Esophagus muscularis mucosa (tissue), 4 donors: ENCODE measurements around the gene SOBP. TPM values are rescaled to one million over a fixed set of nuclear protein-coding genes. Genes with fewer than 3 reads are reported as not detected.

Experiments used
- DNase-seq: peaks from one replicate; pipeline ENCODE4 v3.0.0-alpha.2; 2017; ENCODE audit errors: extremely low spot score
- H3K27ac ChIP-seq, 4 donors: fragments of 200-600 bp; sonication (generic); replicated peaks in 1 of 4; 1 replicate in 3 of 4; 2 replicates in 1 of 4; pipeline ENCODE4 v1.5.1; 2016 to 2019; ENCODE audit warnings: mild to moderate bottlenecking in 1 of 4
- H3K27me3 ChIP-seq, 4 donors: fragments of 200-600 bp; sonication (generic); one replicate each; pipeline versions ENCODE4 v1.5.1 to v1.6.0; 2016 to 2019
- H3K36me3 ChIP-seq, 4 donors: fragments of 200-600 bp; sonication (generic); one replicate each; pipeline ENCODE4 v1.5.1; 2016 to 2019
- H3K4me1 ChIP-seq, 4 donors: fragments of 200-600 bp; sonication (generic); one replicate each; pipeline ENCODE4 v1.5.1; 2016 to 2019
- H3K4me3 ChIP-seq, 4 donors: fragments of 200-600 bp; sonication (generic); 1 replicate in 2 of 4; 2 replicates in 2 of 4; pipeline ENCODE4 v1.5.1; 2016 to 2019; ENCODE audit warnings: mild to moderate bottlenecking in 4 of 4, moderate library complexity in 1 of 4
- H3K9me3 ChIP-seq, 4 donors: fragments of 200-600 bp; sonication (generic); 1 replicate in 3 of 4; 2 replicates in 1 of 4; pipeline ENCODE4 v1.5.1; 2016 to 2019
- EP300 ChIP-seq: sonication (generic); formaldehyde crosslinking; IDR thresholded peaks from one replicate; pipeline ENCODE4 v1.6.1; 2017; ENCODE audit warnings: antibody characterized with exemption
- POLR2A ChIP-seq: fragments of 450-650 bp; IDR thresholded peaks from one replicate; pipeline ENCODE4 v1.6.1; 2017; ENCODE audit warnings: antibody characterized with exemption, moderate library complexity, mild to moderate bottlenecking, low read depth
- POLR2AphosphoS5 ChIP-seq, 2 donors: sonication (generic); formaldehyde crosslinking; IDR thresholded peaks; one replicate each; pipeline ENCODE4 v1.6.1; 2017; ENCODE audit warnings: antibody characterized with exemption in 2 of 2
- WGBS: methylation state at CpG from one replicate; pipeline ENCODE4 v1.1.5; 2018; 5-methylcytosine and 5-hydroxymethylcytosine counted together
- intact Hi-C: fragments of 100-400 bp; cut with DNase I; formaldehyde crosslinking; loops from one replicate; pipeline ENCODE4 v1.15.1; 2023
- total RNA-seq, 4 donors: library from RNA; depleted of rRNA; stranded (reverse); fragments of >200 nt; gene quantifications; one replicate each; pipeline versions ENCODE4 v1.1.0 to v1.2.1, GENCODE V29; 2016
- TF ChIP-seq, protein P1 (sequence below), 3 experiments: fragments of 200-600 bp in 2 of 3; fragments of 450-650 bp in 1 of 3; sonication (generic) in 2 of 3; IDR thresholded peaks; one replicate each; pipeline ENCODE4 v1.5.1; 2017 to 2019; ENCODE audit warnings: antibody characterized with exemption in 3 of 3, mild to moderate bottlenecking in 2 of 3, moderate library complexity in 1 of 3

Gene SOBP
- total RNA-seq, 4 donors from 2014 or later, result 18.6 to 44.1 (median 27.6) TPM

DNA sequence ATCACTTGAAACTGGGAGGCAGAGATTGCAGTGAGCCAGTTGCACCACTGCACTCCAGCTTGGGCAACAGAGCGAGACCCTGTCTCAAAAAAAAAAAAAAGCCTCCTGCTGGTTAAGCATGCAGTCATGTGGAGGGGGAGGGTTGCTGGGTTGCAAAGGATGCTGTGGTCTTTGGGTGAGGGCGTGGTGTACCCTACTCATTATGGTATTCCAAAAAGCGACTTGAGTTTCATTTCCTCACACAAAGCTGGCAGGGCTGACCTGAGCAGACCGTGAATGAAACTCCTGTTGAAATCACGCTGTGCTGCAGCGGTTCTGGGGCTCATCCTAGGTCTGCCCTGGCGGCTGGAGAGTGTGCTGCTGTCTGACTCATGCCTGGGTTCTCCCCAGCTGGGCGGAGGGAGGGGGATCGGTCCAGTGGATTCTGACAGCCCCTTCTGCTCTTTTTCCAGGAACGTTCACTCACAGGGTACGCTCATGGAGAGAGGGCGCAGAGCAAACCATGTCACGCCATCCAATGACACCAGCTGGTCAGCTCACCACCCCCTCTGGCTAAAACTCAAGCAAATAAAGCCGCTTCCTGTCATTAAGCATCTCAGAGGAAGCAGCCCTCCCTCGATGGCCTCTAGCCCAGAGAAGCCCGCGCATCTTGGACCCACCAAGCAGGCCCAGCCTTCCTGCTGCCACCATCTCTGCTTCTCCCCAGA is 168.0 kb downstream of the SOBP start:
- H3K4me3 ChIP-seq, result peak overlapping the region in 2 of 4 donors; percentile 5 to 22
- no peak for DNase-seq
- 44% methylated on average over 17 of the region's 17 CpGs for WGBS
- intact Hi-C loops, result loop anchor here (10.0 kb wide), 1 partner anchor 193 kb away; no protein-coding TSS in a partner anchor
- no peak for TF ChIP-seq EP300
- TF ChIP-seq, protein P1, sequence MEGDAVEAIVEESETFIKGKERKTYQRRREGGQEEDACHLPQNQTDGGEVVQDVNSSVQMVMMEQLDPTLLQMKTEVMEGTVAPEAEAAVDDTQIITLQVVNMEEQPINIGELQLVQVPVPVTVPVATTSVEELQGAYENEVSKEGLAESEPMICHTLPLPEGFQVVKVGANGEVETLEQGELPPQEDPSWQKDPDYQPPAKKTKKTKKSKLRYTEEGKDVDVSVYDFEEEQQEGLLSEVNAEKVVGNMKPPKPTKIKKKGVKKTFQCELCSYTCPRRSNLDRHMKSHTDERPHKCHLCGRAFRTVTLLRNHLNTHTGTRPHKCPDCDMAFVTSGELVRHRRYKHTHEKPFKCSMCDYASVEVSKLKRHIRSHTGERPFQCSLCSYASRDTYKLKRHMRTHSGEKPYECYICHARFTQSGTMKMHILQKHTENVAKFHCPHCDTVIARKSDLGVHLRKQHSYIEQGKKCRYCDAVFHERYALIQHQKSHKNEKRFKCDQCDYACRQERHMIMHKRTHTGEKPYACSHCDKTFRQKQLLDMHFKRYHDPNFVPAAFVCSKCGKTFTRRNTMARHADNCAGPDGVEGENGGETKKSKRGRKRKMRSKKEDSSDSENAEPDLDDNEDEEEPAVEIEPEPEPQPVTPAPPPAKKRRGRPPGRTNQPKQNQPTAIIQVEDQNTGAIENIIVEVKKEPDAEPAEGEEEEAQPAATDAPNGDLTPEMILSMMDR (IDR thresholded peaks at IDR 0.05), result peak in 1 of 3 experiments; percentile 30
- TF ChIP-seq POLR2A, result no peak
- H3K27ac ChIP-seq, result peak overlapping the region in 2 of 4 donors; percentile 16 to 43
- no peaks in the 10 kb centered on the region for H3K36me3 ChIP-seq
- no peaks in the 10 kb centered on the region for H3K27me3 ChIP-seq
- peaks cover 19 to 28% (median 24%) of the 10 kb centered on the region in 4 donors for H3K4me1 ChIP-seq
- H3K9me3 ChIP-seq, result no peaks in the 10 kb centered on the region

DNA sequence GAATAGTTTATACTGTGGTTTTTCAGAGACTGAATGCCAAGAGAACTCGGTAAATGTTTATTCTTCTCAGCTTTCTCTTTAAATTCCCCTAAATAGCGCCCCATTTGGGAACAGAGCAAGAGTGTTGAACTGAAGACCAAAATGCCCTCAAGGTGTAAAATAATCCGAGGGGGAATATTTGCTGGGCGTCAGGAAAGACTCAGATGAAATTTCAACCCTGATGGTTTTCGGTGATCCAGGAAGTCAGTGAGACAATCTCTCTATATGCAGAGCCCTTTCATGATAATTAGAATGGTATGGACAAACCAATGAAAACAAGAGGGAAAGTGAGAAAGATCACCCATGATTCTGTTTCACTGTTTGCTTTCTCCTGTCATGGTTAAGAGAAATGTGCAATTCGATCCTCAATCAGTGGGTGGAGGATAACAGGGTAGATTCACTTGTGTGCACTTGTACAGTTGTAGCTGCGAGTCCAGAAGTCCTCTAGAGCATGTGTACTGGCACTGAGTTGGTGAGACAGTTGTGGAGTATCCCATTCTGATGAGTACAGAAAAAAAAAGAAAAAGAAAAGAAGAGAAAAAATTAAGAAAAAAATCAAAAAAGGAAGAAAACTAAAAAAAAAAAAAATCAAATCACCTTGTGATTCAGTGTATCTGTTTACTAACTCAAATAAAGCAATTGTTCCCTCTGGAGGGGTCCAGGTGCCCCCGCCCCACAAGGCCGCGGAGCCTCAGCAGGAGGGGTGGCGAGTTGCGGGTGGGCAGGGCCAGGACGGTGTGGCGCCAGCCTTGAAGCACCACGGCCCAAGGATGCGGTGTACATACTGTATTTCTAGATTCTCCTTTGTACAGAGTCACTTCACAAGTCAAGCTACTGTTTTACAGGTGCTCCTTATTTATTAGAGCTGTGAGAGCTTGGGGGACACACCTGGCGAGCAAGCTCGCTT is 169.3 kb downstream of the SOBP start:
- H3K9me3 ChIP-seq, result no peaks in the 10 kb centered on the region
- no peaks in the 10 kb centered on the region for H3K27me3 ChIP-seq
- peaks cover 19 to 28% (median 24%) of the 10 kb centered on the region in 4 donors for H3K4me1 ChIP-seq
- H3K36me3 ChIP-seq, result no peaks in the 10 kb centered on the region
- intact Hi-C loops, result loop anchor here (10.0 kb wide), 1 partner anchor 194 kb away; no protein-coding TSS in a partner anchor
- H3K27ac ChIP-seq, result no peak overlapping the region
- H3K4me3 ChIP-seq, result no peak overlapping the region
- no peak for TF ChIP-seq POLR2A
- TF ChIP-seq POLR2AphosphoS5 (IDR thresholded peaks at IDR 0.05), result no peak
- TF ChIP-seq, protein P1 (IDR thresholded peaks at IDR 0.05), result no peak
- no peak for TF ChIP-seq EP300
- DNase-seq, result no peak
- 86% methylated on average over 18 of the region's 18 CpGs for WGBS

GRCh38 chr6:107660839-107661238 is 170.9 kb downstream of the SOBP start:
- TF ChIP-seq POLR2A (no peak), EP300 (no peak), POLR2AphosphoS5 (IDR thresholded peaks at IDR 0.05) (no peak)
- TF ChIP-seq, protein P1 (IDR thresholded peaks at IDR 0.05), result no peak
- H3K4me3 ChIP-seq, result no peak overlapping the region
- DNase-seq, result no peak
- peaks cover 19 to 28% (median 24%) of the 10 kb centered on the region in 4 donors for H3K4me1 ChIP-seq
- H3K27ac ChIP-seq, result no peak overlapping the region
- no peaks in the 10 kb centered on the region for H3K27me3 ChIP-seq
- no peaks in the 10 kb centered on the region for H3K36me3 ChIP-seq
- H3K9me3 ChIP-seq, result no peaks in the 10 kb centered on the region
- 95% methylated on average over 11 of the region's 11 CpGs for WGBS
- intact Hi-C loops, result loop anchor here (10.0 kb wide), 1 partner anchor 176 kb away; no protein-coding TSS in a partner anchor

DNA sequence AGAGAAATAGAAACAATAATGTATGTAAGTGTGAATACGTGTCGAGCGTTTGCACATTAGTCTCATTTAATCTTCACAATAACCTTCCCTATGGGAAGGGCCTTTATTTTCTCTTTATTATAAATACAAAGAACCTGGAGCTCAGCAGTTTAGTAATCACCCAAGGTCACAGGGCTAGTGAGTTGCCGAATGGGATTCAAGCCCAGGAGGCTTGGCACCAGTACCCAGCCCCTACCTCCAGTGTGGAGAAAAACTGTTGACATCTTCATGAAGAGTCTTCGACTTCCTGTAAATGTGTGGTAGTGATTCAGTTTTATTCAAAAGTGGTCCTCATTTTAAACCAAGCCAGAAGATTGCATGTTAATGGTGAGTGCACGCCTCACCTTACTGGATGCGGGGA is 171.4 kb downstream of the SOBP start:
- intact Hi-C loops, result loop anchor here (10.0 kb wide), 1 partner anchor 176 kb away; no protein-coding TSS in a partner anchor
- TF ChIP-seq POLR2AphosphoS5 (IDR thresholded peaks at IDR 0.05), result no peak
- TF ChIP-seq POLR2A, result no peak
- TF ChIP-seq EP300, result no peak
- TF ChIP-seq, protein P1 (IDR thresholded peaks at IDR 0.05), result no peak
- H3K4me1 ChIP-seq, result peaks cover 19 to 27% (median 24%) of the 10 kb centered on the region in 4 donors

More for the DNA sequence above, 171.4 kb downstream of the SOBP start:
- Histone ChIP-seq H3K4me3 (no peak overlapping the region), H3K27ac (no peak overlapping the region), H3K27me3 (no peaks in the 10 kb centered on the region), H3K36me3 (no peaks in the 10 kb centered on the region), H3K9me3 (no peaks in the 10 kb centered on the region)
- WGBS, result 93% methylated on average over 7 of the region's 7 CpGs
- DNase-seq, result no peak
